WTC11 (cell line): ENCODE data around the gene CD180. TPM values are rescaled to one million over a fixed set of nuclear protein-coding genes. Genes with fewer than 3 reads are reported as not detected.

Experiments
- ARID4B ChIP-seq: sonication (generic); formaldehyde crosslinking; IDR thresholded peaks from 2 replicates; pipeline ENCODE4 v1.8.0; 2023; ENCODE audit warnings: missing genetic modification reagents, mild to moderate bottlenecking, borderline replicate concordance
- ATF6 ChIP-seq: sonication (generic); formaldehyde crosslinking; IDR thresholded peaks from 2 replicates; pipeline ENCODE4 v1.8.1; 2023; ENCODE audit warnings: mild to moderate bottlenecking, missing genetic modification reagents
- CBFB ChIP-seq: sonication (generic); formaldehyde crosslinking; IDR thresholded peaks from 2 replicates; pipeline ENCODE4 v1.8.1; 2022; ENCODE audit warnings: mild to moderate bottlenecking, low read depth, missing genetic modification reagents
- E2F4 ChIP-seq: sonication (generic); formaldehyde crosslinking; IDR thresholded peaks from 2 replicates; pipeline ENCODE4 v1.8.1; 2022; ENCODE audit warnings: low read depth, mild to moderate bottlenecking, moderate library complexity, missing genetic modification reagents, borderline replicate concordance
- ELF4 ChIP-seq: sonication (generic); formaldehyde crosslinking; IDR thresholded peaks from 2 replicates; pipeline ENCODE4 v1.8.1; 2022; ENCODE audit warnings: low read depth, mild to moderate bottlenecking, moderate library complexity, missing genetic modification reagents
- ERG ChIP-seq: fragments of 250-450 bp; sonication (Bioruptor Pico); IDR thresholded peaks from 2 replicates; pipeline ENCODE4 v1.8.0; 2021; ENCODE audit warnings: mild to moderate bottlenecking
- ESRRA ChIP-seq: sonication (generic); formaldehyde crosslinking; IDR thresholded peaks from 2 replicates; pipeline ENCODE4 v1.8.1; 2022; ENCODE audit warnings: mild to moderate bottlenecking, missing genetic modification reagents, borderline replicate concordance
- HMGA2 ChIP-seq: fragments of 250-450 bp; sonication (Bioruptor Pico); IDR thresholded peaks from 2 replicates; pipeline ENCODE4 v1.4.0; 2021; ENCODE audit warnings: mild to moderate bottlenecking, moderate library complexity
- MYBL2 ChIP-seq: sonication (generic); formaldehyde crosslinking; IDR thresholded peaks from 2 replicates; pipeline ENCODE4 v1.8.1; 2023; ENCODE audit warnings: mild to moderate bottlenecking, moderate library complexity, missing genetic modification reagents
- STAT6 ChIP-seq: sonication (generic); formaldehyde crosslinking; conservative IDR thresholded peaks from 2 replicates; pipeline ENCODE4 v1.8.1; 2023; ENCODE audit warnings: mild to moderate bottlenecking, low read depth, missing genetic modification reagents, moderate library complexity
- ZBTB21 ChIP-seq: sonication (generic); formaldehyde crosslinking; IDR thresholded peaks from 2 replicates; pipeline ENCODE4 v1.8.1; 2023; ENCODE audit warnings: mild to moderate bottlenecking, missing genetic modification reagents, borderline replicate concordance
- ZNF512 ChIP-seq: sonication (generic); formaldehyde crosslinking; IDR thresholded peaks from 2 replicates; pipeline ENCODE4 v1.8.1; 2022; ENCODE audit warnings: missing genetic modification reagents, borderline replicate concordance
- ZNF671 ChIP-seq: fragments of 250-450 bp; sonication (Bioruptor Pico); IDR thresholded peaks from 2 replicates; pipeline ENCODE4 v1.8.0; 2021; ENCODE audit warnings: mild to moderate bottlenecking
- ZSCAN18 ChIP-seq: fragments of 250-450 bp; sonication (Bioruptor Pico); IDR thresholded peaks from 2 replicates; pipeline ENCODE4 v2.1.2; 2022; ENCODE audit warnings: mild to moderate bottlenecking, moderate library complexity
- total RNA-seq: library from RNA; stranded (reverse); gene quantifications from 3 replicates; pipeline ENCODE4 v1.2.3, GENCODE V29; 2021

The CD180 gene
- total RNA-seq, 1 experiment from 2014 or later: not detected

GRCh38 chr5:67194166-67194565 is 2.4 kb downstream of the CD180 start (continued):
- TF ChIP-seq STAT6 (CRISPR knock-in tag) (no peak), ZNF671 (CRISPR knock-in tag) (no peak), ARID4B (CRISPR knock-in tag) (no peak), ATF6 (no peak), ELF4 (CRISPR knock-in tag) (no peak), CBFB (CRISPR knock-in tag) (no peak), MYBL2 (CRISPR knock-in tag) (no peak), ZNF512 (CRISPR knock-in tag) (no peak), ZBTB21 (CRISPR knock-in tag) (no peak), HMGA2 (CRISPR knock-in tag) (no peak), E2F4 (CRISPR knock-in tag) (no peak), ERG (no peak), ZSCAN18 (CRISPR knock-in tag) (no peak), ESRRA (CRISPR knock-in tag) (no peak)
- TF ChIP-seq, all 79 proteins: peak for 0
